IMR-90 (cell line): ENCODE results near the gene ADAM33. TPM values are rescaled to one million over a fixed set of nuclear protein-coding genes. Genes with fewer than 3 reads are reported as not detected.

ENCODE experiments used
- ATAC-seq: fragments of 200-7000 bp; cut with Tn5 transposase; 2 replicates; pipeline ENCODE4 v1.9.1; 2020; ENCODE audit warnings: low read depth, mild to moderate bottlenecking, moderate library complexity
- BruUV-seq: library from RNA; stranded (reverse); fragments of 400-500 nt; replicated peaks from 2 replicates; lab custom pipeline; 2021; lab: Mats Ljungman, UMichigan
- CTCF ChIA-PET: fragments of 300-600 bp; formaldehyde crosslinking; extraction: SDS; loops from one replicate; lab custom pipeline; 2021; ENCODE audit warnings: antibody characterized with exemption; lab: Yijun Ruan, JAX
- POLR2A ChIA-PET: fragments of 300-600 bp; sonication (Branson Sonifier 250); formaldehyde crosslinking; loops from one replicate; lab custom pipeline; 2022; ENCODE audit warnings: antibody characterized with exemption; ENCODE audit not compliant: unreplicated experiment; lab: Charles Lee
- DNase-seq: peaks from one replicate; pipeline ENCODE4 v3.0.0; 2013
- H2AFZ ChIP-seq: replicated peaks from 2 replicates; pipeline ENCODE3; 2013; ENCODE audit warnings: low read length, mild to moderate bottlenecking; ENCODE audit not compliant: poor library complexity
- H2AK5ac ChIP-seq: 2 replicates; pipeline ENCODE4 v1.6.1; 2013; ENCODE audit warnings: low read depth, low read length, inconsistent platforms
- H2AK9ac ChIP-seq: replicated peaks from 2 replicates; pipeline ENCODE3; 2013; ENCODE audit warnings: mild to moderate bottlenecking, low read depth, low read length, moderate library complexity; ENCODE audit not compliant: poor library complexity
- H2BK120ac ChIP-seq: 2 replicates; pipeline ENCODE4 v1.6.1; 2013; ENCODE audit warnings: low read depth, low read length, inconsistent platforms
- H2BK15ac ChIP-seq: 3 replicates; pipeline ENCODE4 v1.6.1; 2013; ENCODE audit warnings: low read depth, low read length, inconsistent platforms
- H2BK20ac ChIP-seq: 2 replicates; pipeline ENCODE4 v1.6.1; 2013; ENCODE audit warnings: low read depth, mild to moderate bottlenecking, inconsistent platforms, low read length, moderate library complexity
- H2BK5ac ChIP-seq: 2 replicates; pipeline ENCODE4 v1.6.1; 2013; ENCODE audit warnings: mild to moderate bottlenecking, low read depth, low read length, inconsistent platforms; ENCODE audit not compliant: poor library complexity, severe bottlenecking
- H3K14ac ChIP-seq: replicated peaks from 2 replicates; pipeline ENCODE4 v1.6.1; 2013; ENCODE audit warnings: low read depth, low read length, inconsistent platforms
- H3K18ac ChIP-seq: 2 replicates; pipeline ENCODE4 v1.6.1; 2013; ENCODE audit warnings: low read depth, low read length, control low read depth
- H3K23ac ChIP-seq: 2 replicates; pipeline ENCODE4 v1.6.1; 2013; ENCODE audit warnings: low read depth, low read length, inconsistent platforms
- H3K27ac ChIP-seq: 2 replicates; pipeline ENCODE4 v1.5.1; 2013; ENCODE audit warnings: mild to moderate bottlenecking, control low read depth, low read length; ENCODE audit not compliant: insufficient read depth
- H3K27me3 ChIP-seq: 2 replicates; pipeline ENCODE4 v1.6.1; 2013; ENCODE audit warnings: low read length; ENCODE audit not compliant: control insufficient read depth, insufficient read depth
- H3K36me3 ChIP-seq: 2 replicates; pipeline ENCODE4 v1.6.1; 2013; ENCODE audit warnings: low read length, mixed read lengths; ENCODE audit not compliant: control insufficient read depth, insufficient read depth
- H3K4ac ChIP-seq: 2 replicates; pipeline ENCODE4 v1.6.1; 2013; ENCODE audit warnings: low read depth, low read length, inconsistent platforms
- H3K4me1 ChIP-seq: 2 replicates; pipeline ENCODE4 v1.6.1; 2013; ENCODE audit warnings: low read length, mixed read lengths; ENCODE audit not compliant: control insufficient read depth, insufficient read depth
- H3K4me2 ChIP-seq: 2 replicates; pipeline ENCODE4 v1.6.1; 2013; ENCODE audit warnings: low read depth, mild to moderate bottlenecking, control low read depth, low read length, moderate library complexity
- H3K4me3 ChIP-seq: 2 replicates; pipeline ENCODE4 v1.5.1; 2013; ENCODE audit warnings: low read depth, mild to moderate bottlenecking, control low read depth, low read length, moderate library complexity; ENCODE audit not compliant: insufficient read depth
- H3K56ac ChIP-seq: 2 replicates; pipeline ENCODE4 v1.6.1; 2013; ENCODE audit warnings: low read length, inconsistent platforms; ENCODE audit not compliant: insufficient read depth; ENCODE audit errors: extremely low read depth
- H3K79me1 ChIP-seq, 2 experiments: 2 replicates each; pipeline ENCODE4 v1.6.1; 2013; ENCODE audit warnings: low read length in 2 of 2, inconsistent platforms in 1 of 2, low read depth in 1 of 2
- H3K9ac ChIP-seq: 2 replicates; pipeline ENCODE4 v1.6.1; 2013; ENCODE audit warnings: low read depth, low read length, control low read depth
- H3K9me1 ChIP-seq: 2 replicates; pipeline ENCODE4 v1.6.1; 2013; ENCODE audit warnings: low read length, inconsistent platforms; ENCODE audit not compliant: insufficient read depth
- H3K9me3 ChIP-seq: 2 replicates; pipeline ENCODE4 v1.6.1; 2013; ENCODE audit warnings: low read length; ENCODE audit not compliant: control insufficient read depth, insufficient read depth
- H4K20me1 ChIP-seq: 2 replicates; pipeline ENCODE4 v1.6.1; 2013; ENCODE audit warnings: low read length, inconsistent platforms; ENCODE audit not compliant: insufficient read depth
- H4K5ac ChIP-seq: 2 replicates; pipeline ENCODE4 v1.6.1; 2013; ENCODE audit warnings: mild to moderate bottlenecking, low read depth, low read length, control low read depth
- H4K8ac ChIP-seq, 2 experiments: 2 replicates each; pipeline ENCODE4 v1.6.1; 2013; ENCODE audit warnings: low read depth in 2 of 2, low read length in 2 of 2, control low read depth in 1 of 2, inconsistent platforms in 1 of 2
- H4K91ac ChIP-seq: 2 replicates; pipeline ENCODE4 v1.6.1; 2013; ENCODE audit warnings: low read depth, low read length, inconsistent platforms; ENCODE audit not compliant: insufficient read depth
- BHLHE40 ChIP-seq: fragments of 150-350 bp; IDR thresholded peaks from 2 replicates; pipeline ENCODE4 v1.6.1; 2016; ENCODE audit warnings: mild to moderate bottlenecking, low read depth, low read length
- CEBPB ChIP-seq: IDR thresholded peaks from 2 replicates; pipeline ENCODE4 v1.6.1; 2012; ENCODE audit warnings: low read depth, low read length, improper control_type of control experiment
- CHD1 ChIP-seq: IDR thresholded peaks from 2 replicates; pipeline ENCODE4 v1.6.1; 2012; ENCODE audit warnings: low read depth, low read length, improper control_type of control experiment
- FOS ChIP-seq: fragments of 150-350 bp; IDR thresholded peaks from 2 replicates; pipeline ENCODE4 v1.6.1; 2016; ENCODE audit warnings: low read depth, low read length
- MAFK ChIP-seq: IDR thresholded peaks from 2 replicates; pipeline ENCODE4 v1.6.1; 2012; ENCODE audit warnings: low read depth, low read length, improper control_type of control experiment
- MAZ ChIP-seq: IDR thresholded peaks from 2 replicates; pipeline ENCODE4 v1.6.1; 2012; ENCODE audit warnings: low read depth, mild to moderate bottlenecking, low read length, improper control_type of control experiment, moderate library complexity, borderline replicate concordance
- MXI1 ChIP-seq: IDR thresholded peaks from 2 replicates; pipeline ENCODE4 v1.6.1; 2012; ENCODE audit warnings: low read depth, mild to moderate bottlenecking, low read length, moderate library complexity, borderline replicate concordance
- NFE2L2 ChIP-seq: fragments of 150-350 bp; IDR thresholded peaks from 2 replicates; pipeline ENCODE4 v1.6.1; 2016; ENCODE audit warnings: low read depth, mild to moderate bottlenecking, low read length
- POLR2A ChIP-seq: IDR thresholded peaks from 2 replicates; pipeline ENCODE4 v1.6.1; 2012; ENCODE audit warnings: mild to moderate bottlenecking, low read depth, low read length
- RAD21 ChIP-seq: IDR thresholded peaks from 2 replicates; pipeline ENCODE4 v1.6.1; 2012; ENCODE audit warnings: low read length, improper control_type of control experiment
- RCOR1 ChIP-seq: IDR thresholded peaks from 2 replicates; pipeline ENCODE4 v1.6.1; 2012; ENCODE audit warnings: mild to moderate bottlenecking, low read length, improper control_type of control experiment; ENCODE audit not compliant: insufficient replicate concordance
- RFX5 ChIP-seq: IDR thresholded peaks from 2 replicates; pipeline ENCODE4 v1.8.0; 2012; ENCODE audit warnings: low read depth, mild to moderate bottlenecking, low read length, moderate library complexity
- SMC3 ChIP-seq: fragments of 150-350 bp; IDR thresholded peaks from 2 replicates; pipeline ENCODE4 v1.6.1; 2016; ENCODE audit warnings: low read depth, mild to moderate bottlenecking, antibody characterized with exemption, low read length, moderate library complexity
- WGBS, 2 experiments: methylation state at CpG; one replicate each; pipeline versions ENCODE4 v1.1.5 to v1.1.7; 2013; ENCODE audit warnings: missing lambda C conversion rate in 2 of 2; ENCODE audit not compliant: insufficient read length in 1 of 2; ENCODE audit errors: extremely low coverage in 2 of 2; 5-methylcytosine and 5-hydroxymethylcytosine counted together
- dilution Hi-C: fragments of 300-500 bp; cut with HindIII; formaldehyde crosslinking; loops from one replicate; pipeline ENCODE4 v1.14.3; 2018; ENCODE audit warnings: low sequenced_read_pairs; ENCODE audit not compliant: unreplicated experiment
- in situ Hi-C: fragments of 300-500 bp; cut with MboI; formaldehyde crosslinking; loops from 3 replicates; pipeline ENCODE4 v1.14.3; 2019; ENCODE audit warnings: low sequenced_read_pairs, inconsistent platforms, mixed read lengths
- intact Hi-C: fragments of 100-400 bp; cut with micrococcal nuclease; formaldehyde crosslinking; loops from 2 replicates; pipeline ENCODE4 v1.10.0; 2022
- polyA plus RNA-seq, 3 experiments: library from polyadenylated mRNA; depleted of rRNA; stranded (reverse); fragments of >200 nt; gene quantifications; 2 replicates each; pipeline ENCODE4 v1.2.3, GENCODE V29; 2012; ENCODE audit warnings: low replicate concordance in 1 of 3
- total RNA-seq: library from RNA; depleted of rRNA; stranded (reverse); fragments of >200 nt; gene quantifications from 2 replicates; pipeline ENCODE4 v1.2.3, GENCODE V29; 2012
- TF ChIP-seq, protein P1 (sequence below): fragments of 150-350 bp; IDR thresholded peaks from 2 replicates; pipeline ENCODE4 v1.6.1; 2017; ENCODE audit warnings: mild to moderate bottlenecking, antibody characterized with exemption, low read length, low read depth
- TF ChIP-seq, protein P2 (sequence below): conservative IDR thresholded peaks from 2 replicates; pipeline ENCODE4 v1.5.1; 2012; ENCODE audit warnings: mild to moderate bottlenecking, low read depth, low read length, improper control_type of control experiment
- TF ChIP-seq, protein P3 (sequence below): fragments of 150-350 bp; IDR thresholded peaks from 2 replicates; pipeline ENCODE4 v1.6.1; 2016; ENCODE audit warnings: low read depth, mild to moderate bottlenecking, low read length, moderate library complexity, borderline replicate concordance

Gene ADAM33
- total and polyA plus RNA-seq, 2 of the 4 experiments (the other 2 are of a cell fraction), result 0.18 to 1.7 TPM

- dilution Hi-C loops (no loop called here), intact Hi-C loops (no loop called here), in situ Hi-C loops (no loop called here)
- Histone ChIP-seq H2AK5ac (no peak overlapping the region), H3K4me1 (no peaks in the 10 kb centered on the region), H3K4me3 (no peak overlapping the region), H2BK5ac (no peak overlapping the region), H3K18ac (no peak overlapping the region), H3K79me1 (no peaks in the 10 kb centered on the region), H3K9ac (no peak overlapping the region), H4K91ac (no peak overlapping the region), H4K20me1 (no peaks in the 10 kb centered on the region), H3K23ac (no peak overlapping the region), H4K8ac (no peak overlapping the region), H3K4me2 (no peak overlapping the region), H3K36me3 (no peaks in the 10 kb centered on the region), H4K5ac (no peak overlapping the region), H3K9me1 (no peaks in the 10 kb centered on the region), H3K14ac (no peak overlapping the region), H3K4ac (no peak overlapping the region), H2AK9ac (no peak overlapping the region), H2BK15ac (no peak overlapping the region), H3K27me3 (peaks cover 35% of the 10 kb centered on the region), H3K9me3 (peaks cover 2% of the 10 kb centered on the region; the same call in 1 of the 2 replicates), H3K27ac (no peak overlapping the region), H2AFZ (no peak overlapping the region), H2BK20ac (no peak overlapping the region), H3K56ac (no peak overlapping the region), H2BK120ac (no peak overlapping the region)
- DNase-seq (no peak), ATAC-seq (no peak)
- ChIA-PET POLR2A (no interaction called here), CTCF (interaction anchor here (2.2 kb wide), 1 partner anchor 31 kb away, joined by 8 read pairs; no protein-coding TSS in a partner anchor)
- no peak for TF ChIP-seq SMC3
- TF ChIP-seq CHD1, result no peak
- no peak for TF ChIP-seq MXI1
- no peak for TF ChIP-seq BHLHE40
- no peak for TF ChIP-seq RFX5
- no peak for TF ChIP-seq CEBPB
- TF ChIP-seq NFE2L2, result no peak
- TF ChIP-seq FOS, result no peak
- TF ChIP-seq, protein P1, sequence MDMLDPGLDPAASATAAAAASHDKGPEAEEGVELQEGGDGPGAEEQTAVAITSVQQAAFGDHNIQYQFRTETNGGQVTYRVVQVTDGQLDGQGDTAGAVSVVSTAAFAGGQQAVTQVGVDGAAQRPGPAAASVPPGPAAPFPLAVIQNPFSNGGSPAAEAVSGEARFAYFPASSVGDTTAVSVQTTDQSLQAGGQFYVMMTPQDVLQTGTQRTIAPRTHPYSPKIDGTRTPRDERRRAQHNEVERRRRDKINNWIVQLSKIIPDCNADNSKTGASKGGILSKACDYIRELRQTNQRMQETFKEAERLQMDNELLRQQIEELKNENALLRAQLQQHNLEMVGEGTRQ, result no peak
- TF ChIP-seq, protein P2, sequence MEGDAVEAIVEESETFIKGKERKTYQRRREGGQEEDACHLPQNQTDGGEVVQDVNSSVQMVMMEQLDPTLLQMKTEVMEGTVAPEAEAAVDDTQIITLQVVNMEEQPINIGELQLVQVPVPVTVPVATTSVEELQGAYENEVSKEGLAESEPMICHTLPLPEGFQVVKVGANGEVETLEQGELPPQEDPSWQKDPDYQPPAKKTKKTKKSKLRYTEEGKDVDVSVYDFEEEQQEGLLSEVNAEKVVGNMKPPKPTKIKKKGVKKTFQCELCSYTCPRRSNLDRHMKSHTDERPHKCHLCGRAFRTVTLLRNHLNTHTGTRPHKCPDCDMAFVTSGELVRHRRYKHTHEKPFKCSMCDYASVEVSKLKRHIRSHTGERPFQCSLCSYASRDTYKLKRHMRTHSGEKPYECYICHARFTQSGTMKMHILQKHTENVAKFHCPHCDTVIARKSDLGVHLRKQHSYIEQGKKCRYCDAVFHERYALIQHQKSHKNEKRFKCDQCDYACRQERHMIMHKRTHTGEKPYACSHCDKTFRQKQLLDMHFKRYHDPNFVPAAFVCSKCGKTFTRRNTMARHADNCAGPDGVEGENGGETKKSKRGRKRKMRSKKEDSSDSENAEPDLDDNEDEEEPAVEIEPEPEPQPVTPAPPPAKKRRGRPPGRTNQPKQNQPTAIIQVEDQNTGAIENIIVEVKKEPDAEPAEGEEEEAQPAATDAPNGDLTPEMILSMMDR, result no peak
- no peak for TF ChIP-seq MAFK
- TF ChIP-seq POLR2A, result no peak
- TF ChIP-seq RCOR1, result no peak
- no peak for TF ChIP-seq MAZ
- no peak for TF ChIP-seq RAD21
- TF ChIP-seq, protein P3, sequence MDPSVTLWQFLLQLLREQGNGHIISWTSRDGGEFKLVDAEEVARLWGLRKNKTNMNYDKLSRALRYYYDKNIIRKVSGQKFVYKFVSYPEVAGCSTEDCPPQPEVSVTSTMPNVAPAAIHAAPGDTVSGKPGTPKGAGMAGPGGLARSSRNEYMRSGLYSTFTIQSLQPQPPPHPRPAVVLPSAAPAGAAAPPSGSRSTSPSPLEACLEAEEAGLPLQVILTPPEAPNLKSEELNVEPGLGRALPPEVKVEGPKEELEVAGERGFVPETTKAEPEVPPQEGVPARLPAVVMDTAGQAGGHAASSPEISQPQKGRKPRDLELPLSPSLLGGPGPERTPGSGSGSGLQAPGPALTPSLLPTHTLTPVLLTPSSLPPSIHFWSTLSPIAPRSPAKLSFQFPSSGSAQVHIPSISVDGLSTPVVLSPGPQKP, result no peak
- no TSS peak for BruUV-seq
- 78% methylated on average over 2 of the region's 3 CpGs; no CpG with 5 or more reads in 1 of the 2 experiments for WGBS, 2 experiments
Observed at GRCh38 chr20:3707508-3707899, 25.7 kb upstream of the ADAM33 start.
